Astrocyte of the spinal cord (primary cell): Measurements from ENCODE around the gene ERC2.

Experiments
- DNase-seq: peaks from one replicate; pipeline ENCODE4 v3.0.0; 2011; ENCODE audit warnings: low read depth, low spot score
- H3K4me3 ChIP-seq: 2 replicates; pipeline ENCODE4 v1.5.1; 2011; ENCODE audit warnings: low read depth, mild to moderate bottlenecking, low read length, moderate library complexity
- in situ Hi-C: cut with HindIII; loops from 2 replicates; pipeline ENCODE4 v1.10.0; 2017; ENCODE audit warnings: low sequenced_read_pairs
- TF ChIP-seq, protein P1 (sequence below): IDR thresholded peaks from 2 replicates; pipeline ENCODE4 v1.5.1; 2012; ENCODE audit warnings: low read depth, mild to moderate bottlenecking, low read length, inconsistent platforms

Gene ERC2

DNA sequence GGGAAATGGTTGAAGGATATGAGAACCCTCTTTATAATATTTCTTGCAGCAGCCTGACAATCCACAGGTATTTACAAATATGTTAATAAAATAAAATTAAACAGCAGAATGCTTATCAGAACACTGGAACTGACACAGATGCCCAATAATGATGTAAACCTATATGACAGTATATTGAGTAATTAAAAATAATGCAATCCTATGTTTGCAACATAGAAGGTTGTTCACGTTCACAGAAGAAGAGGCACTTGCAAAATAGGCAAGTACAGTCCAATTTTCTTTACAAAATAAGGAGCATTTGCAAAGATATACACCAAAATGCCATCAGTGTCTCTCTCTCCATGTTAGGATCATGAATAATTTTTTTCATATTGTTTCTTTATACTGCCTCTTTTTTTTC is 584.2 kb downstream of the ERC2 start:
- H3K4me3 ChIP-seq = no peak overlapping the region
- DNase-seq = no peak
- in situ Hi-C loops = no loop called here
- TF ChIP-seq, protein P1, sequence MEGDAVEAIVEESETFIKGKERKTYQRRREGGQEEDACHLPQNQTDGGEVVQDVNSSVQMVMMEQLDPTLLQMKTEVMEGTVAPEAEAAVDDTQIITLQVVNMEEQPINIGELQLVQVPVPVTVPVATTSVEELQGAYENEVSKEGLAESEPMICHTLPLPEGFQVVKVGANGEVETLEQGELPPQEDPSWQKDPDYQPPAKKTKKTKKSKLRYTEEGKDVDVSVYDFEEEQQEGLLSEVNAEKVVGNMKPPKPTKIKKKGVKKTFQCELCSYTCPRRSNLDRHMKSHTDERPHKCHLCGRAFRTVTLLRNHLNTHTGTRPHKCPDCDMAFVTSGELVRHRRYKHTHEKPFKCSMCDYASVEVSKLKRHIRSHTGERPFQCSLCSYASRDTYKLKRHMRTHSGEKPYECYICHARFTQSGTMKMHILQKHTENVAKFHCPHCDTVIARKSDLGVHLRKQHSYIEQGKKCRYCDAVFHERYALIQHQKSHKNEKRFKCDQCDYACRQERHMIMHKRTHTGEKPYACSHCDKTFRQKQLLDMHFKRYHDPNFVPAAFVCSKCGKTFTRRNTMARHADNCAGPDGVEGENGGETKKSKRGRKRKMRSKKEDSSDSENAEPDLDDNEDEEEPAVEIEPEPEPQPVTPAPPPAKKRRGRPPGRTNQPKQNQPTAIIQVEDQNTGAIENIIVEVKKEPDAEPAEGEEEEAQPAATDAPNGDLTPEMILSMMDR = no peak

DNA sequence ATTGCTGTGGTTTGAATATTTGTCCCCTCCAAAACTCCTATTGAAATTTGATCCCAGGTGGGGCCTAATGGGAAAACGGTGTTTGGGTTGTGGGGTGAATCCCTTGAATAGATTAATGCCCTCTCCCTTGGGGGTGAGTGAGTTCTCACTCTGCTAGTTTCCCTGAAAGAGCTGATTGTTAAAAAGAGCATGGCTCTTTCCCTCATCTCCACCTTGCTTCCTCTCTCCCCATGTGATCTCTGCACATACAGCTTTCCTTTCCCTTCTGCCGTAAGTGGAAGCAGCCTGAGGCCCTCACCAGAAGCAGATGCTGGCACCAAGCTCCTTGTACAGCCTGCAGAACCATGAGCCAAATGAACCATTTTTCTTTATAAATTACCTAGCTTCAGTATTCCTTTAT is 586.3 kb downstream of the ERC2 start:
- H3K4me3 ChIP-seq = no peak overlapping the region
- in situ Hi-C loops = no loop called here
- TF ChIP-seq, protein P1 = no peak

DNA sequence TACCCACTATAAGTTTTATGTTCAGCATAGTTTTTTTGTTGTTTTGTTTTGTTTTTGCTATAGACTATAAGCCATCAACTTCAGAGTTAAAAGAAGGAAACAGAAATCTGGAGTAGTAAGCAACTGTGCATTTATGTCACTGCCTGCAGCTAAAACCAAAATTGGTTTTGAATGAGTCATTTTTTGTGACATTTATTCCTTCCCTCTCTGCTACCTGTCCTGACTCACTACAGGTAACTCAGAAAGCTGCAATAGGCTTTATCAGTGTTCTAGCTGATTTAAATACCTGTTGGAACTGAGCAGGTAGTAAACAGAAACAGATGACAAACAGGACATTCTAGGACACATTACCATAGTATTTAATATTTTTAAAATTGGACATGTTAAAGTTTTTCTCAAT is 587.9 kb downstream of the ERC2 start:
- in situ Hi-C loops = no loop called here
- no peak overlapping the region for H3K4me3 ChIP-seq
- no peak for DNase-seq
- TF ChIP-seq, protein P1 = no peak

More for the DNA sequence above, 586.3 kb downstream of the ERC2 start:
- DNase-seq = no peak

DNA sequence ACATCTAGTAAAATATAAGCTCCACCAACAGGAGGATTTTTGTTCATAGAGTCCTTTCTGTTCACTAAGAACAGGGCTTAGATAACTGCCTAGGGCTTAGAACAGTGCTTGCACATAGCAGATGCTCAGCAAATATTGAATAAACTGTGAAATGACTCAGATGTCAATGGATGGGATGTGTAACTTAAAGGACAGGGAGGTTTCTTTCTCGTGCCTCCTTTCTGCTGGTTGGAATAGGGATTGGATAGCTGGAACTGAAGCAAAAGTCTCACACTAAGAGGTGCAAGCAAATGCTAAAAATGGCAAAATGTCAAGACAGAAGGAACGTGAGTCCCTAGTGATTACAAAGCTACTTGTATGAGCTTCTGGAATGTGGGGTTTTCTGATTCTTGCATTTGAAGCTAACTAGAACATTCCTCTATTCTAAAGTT is 588.4 kb downstream of the ERC2 start:
- in situ Hi-C loops = no loop called here
- peak; percentile 19 for DNase-seq
- H3K4me3 ChIP-seq = no peak overlapping the region
- TF ChIP-seq, protein P1 = no peak

DNA sequence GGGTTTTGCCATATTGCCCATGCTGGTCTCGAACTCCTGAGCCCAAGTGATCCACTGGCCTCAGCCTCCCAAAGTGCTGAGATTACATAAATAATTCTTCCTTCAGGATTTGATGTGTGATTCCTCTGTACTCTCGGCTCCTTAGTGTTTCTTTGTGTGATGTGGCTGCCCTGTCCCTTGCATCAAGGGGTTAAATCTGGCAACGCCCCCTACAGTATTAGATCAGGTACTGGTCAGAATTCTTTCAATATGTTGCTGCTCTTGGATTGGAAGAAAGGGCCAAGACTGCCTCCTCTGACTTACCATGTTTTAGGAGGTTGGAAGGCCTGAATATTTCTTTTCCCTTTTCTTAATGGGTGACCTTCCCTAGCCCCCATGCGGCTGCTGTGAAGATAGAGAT is 590.6 kb downstream of the ERC2 start:
- no peak overlapping the region for H3K4me3 ChIP-seq
- in situ Hi-C loops = no loop called here
- TF ChIP-seq, protein P1 = no peak
- no peak for DNase-seq

DNA sequence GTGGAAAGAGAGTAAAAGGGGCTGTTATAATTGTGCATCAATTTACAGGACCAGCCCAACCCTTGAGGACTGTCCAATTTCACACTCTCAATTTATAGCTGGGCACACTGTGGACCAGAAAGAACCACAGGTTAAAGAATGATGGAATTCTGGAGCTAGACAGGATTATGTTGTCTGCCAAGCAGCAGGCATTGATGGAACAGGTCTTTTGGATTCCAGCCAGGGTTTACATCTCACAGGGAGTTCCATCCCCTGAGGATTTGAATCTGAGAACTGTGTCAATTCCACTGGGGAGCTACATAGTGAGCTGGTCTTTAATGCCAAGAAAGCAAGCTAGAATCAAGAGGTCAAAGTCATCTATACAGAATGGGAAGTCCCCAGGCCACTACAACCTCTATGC is 591.7 kb downstream of the ERC2 start:
- TF ChIP-seq, protein P1 = no peak
- no peak overlapping the region for H3K4me3 ChIP-seq
- DNase-seq = no peak
- in situ Hi-C loops = no loop called here

DNA sequence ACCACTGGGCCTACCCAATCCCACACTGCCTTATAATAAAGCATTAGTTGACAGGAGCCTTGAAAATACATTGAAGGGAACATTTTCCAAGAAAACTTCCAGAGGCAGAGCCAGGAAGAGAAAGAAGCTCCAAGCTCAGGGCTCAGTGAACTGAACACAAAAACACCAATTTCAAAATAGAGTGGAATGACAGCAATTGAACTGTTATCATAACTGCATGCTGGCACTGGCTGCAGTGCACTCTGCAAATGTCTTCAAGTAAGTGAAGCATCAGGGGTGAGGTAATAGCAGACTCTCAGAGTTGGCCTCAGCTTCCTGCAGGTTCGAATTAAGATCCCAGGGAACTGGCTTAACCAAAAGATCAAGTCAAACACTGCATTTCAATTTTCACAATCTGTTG is 593.2 kb downstream of the ERC2 start:
- TF ChIP-seq, protein P1 = no peak
- DNase-seq = no peak
- in situ Hi-C loops = no loop called here
- H3K4me3 ChIP-seq = no peak overlapping the region
